Measurements from ENCODE around the gene SPP1.

The SPP1 gene

GRCh38 chr4:88006956-88007303 is 31.4 kb downstream of the SPP1 start:
- Histone ChIP-seq H3K27me3 (ENCODE audit: control insufficient read depth, insufficient read depth, low read length) (no peaks in the 10 kb centered on the region), H3K27ac (ENCODE audit: low read length) (no peak overlapping the region), H3K36me3 (ENCODE audit: control insufficient read depth, insufficient read depth, low read length) (no peaks in the 10 kb centered on the region), H3K4me1 (ENCODE audit: control insufficient read depth, insufficient read depth, low read length) (peaks cover 1% of the 10 kb centered on the region; the same call in 1 of the 2 replicates), H3K4me3 (ENCODE audit: low read length) (peak overlapping the region; percentile 97; the same call in 1 of the 2 replicates), H3K9me3 (ENCODE audit: control insufficient read depth, insufficient read depth, low read length) (no peaks in the 10 kb centered on the region)
- no CpG with 5 or more reads among the region's 10 CpGs for WGBS (ENCODE audit: insufficient coverage, insufficient read length)
- DNase-seq (ENCODE audit: low read depth, low spot score): no peak

GRCh38 chr4:88007304-88008121 is 32.0 kb downstream of the SPP1 start, which contains the start of gene PKD2:
PKD2 (plus strand) TSS chr4:88007635; CDS start chr4:88007734, 99 bp downstream.
- H3K9me3 ChIP-seq (ENCODE audit: control insufficient read depth, insufficient read depth, low read length): no peaks in the 10 kb centered on the region
- no peak within 1 kb of the TSS for H3K27ac ChIP-seq (ENCODE audit: low read length)
- no peaks in the 10 kb centered on the region for H3K27me3 ChIP-seq (ENCODE audit: control insufficient read depth, insufficient read depth, low read length)
- H3K4me1 ChIP-seq (ENCODE audit: control insufficient read depth, insufficient read depth, low read length): peaks cover 1% of the 10 kb centered on the region; the same call in 1 of the 2 replicates
- DNase-seq (ENCODE audit: low read depth, low spot score): no peak
- no peaks in the 10 kb centered on the region for H3K36me3 ChIP-seq (ENCODE audit: control insufficient read depth, insufficient read depth, low read length)
- no CpG with 5 or more reads among the region's 116 CpGs for WGBS (ENCODE audit: insufficient coverage, insufficient read length)
- H3K4me3 ChIP-seq (ENCODE audit: low read length): peak within 1 kb of the TSS; percentile 97

GRCh38 chr4:88008122-88008742 is 32.7 kb downstream of the SPP1 start:
- no peaks in the 10 kb centered on the region for H3K36me3 ChIP-seq (ENCODE audit: control insufficient read depth, insufficient read depth, low read length)
- H3K4me3 ChIP-seq (ENCODE audit: low read length): peak overlapping the region; percentile 97
- WGBS (ENCODE audit: insufficient coverage, insufficient read length): no CpG with 5 or more reads among the region's 51 CpGs
- peaks cover 1% of the 10 kb centered on the region; the same call in 1 of the 2 replicates for H3K4me1 ChIP-seq (ENCODE audit: control insufficient read depth, insufficient read depth, low read length)
- no peaks in the 10 kb centered on the region for H3K27me3 ChIP-seq (ENCODE audit: control insufficient read depth, insufficient read depth, low read length)
- no peak overlapping the region for H3K27ac ChIP-seq (ENCODE audit: low read length)
- DNase-seq (ENCODE audit: low read depth, low spot score): no peak
- no peaks in the 10 kb centered on the region for H3K9me3 ChIP-seq (ENCODE audit: control insufficient read depth, insufficient read depth, low read length)

GRCh38 chr4:88008743-88009171 is 33.2 kb downstream of the SPP1 start:
- Histone ChIP-seq H3K4me3 (ENCODE audit: low read length) (peak overlapping the region; percentile 97; the same call in 1 of the 2 replicates), H3K27me3 (ENCODE audit: control insufficient read depth, insufficient read depth, low read length) (no peaks in the 10 kb centered on the region), H3K4me1 (ENCODE audit: control insufficient read depth, insufficient read depth, low read length) (peaks cover 2% of the 10 kb centered on the region; the same call in 1 of the 2 replicates), H3K36me3 (ENCODE audit: control insufficient read depth, insufficient read depth, low read length) (no peaks in the 10 kb centered on the region), H3K27ac (ENCODE audit: low read length) (no peak overlapping the region), H3K9me3 (ENCODE audit: control insufficient read depth, insufficient read depth, low read length) (no peaks in the 10 kb centered on the region)
- DNase-seq (ENCODE audit: low read depth, low spot score): no peak
- no CpG with 5 or more reads among the region's 5 CpGs for WGBS (ENCODE audit: insufficient coverage, insufficient read length)

GRCh38 chr4:88009871-88010270 is 34.4 kb downstream of the SPP1 start:
- H3K9me3 ChIP-seq (ENCODE audit: control insufficient read depth, insufficient read depth, low read length): no peaks in the 10 kb centered on the region
- H3K4me1 ChIP-seq (ENCODE audit: control insufficient read depth, insufficient read depth, low read length): peaks cover 3% of the 10 kb centered on the region; the same call in 1 of the 2 replicates
- no peak overlapping the region for H3K4me3 ChIP-seq (ENCODE audit: low read length)
- H3K36me3 ChIP-seq (ENCODE audit: control insufficient read depth, insufficient read depth, low read length): no peaks in the 10 kb centered on the region
- no peaks in the 10 kb centered on the region for H3K27me3 ChIP-seq (ENCODE audit: control insufficient read depth, insufficient read depth, low read length)
- no peak for DNase-seq (ENCODE audit: low read depth, low spot score)
- no CpG with 5 or more reads among the region's 5 CpGs for WGBS (ENCODE audit: insufficient coverage, insufficient read length)
- no peak overlapping the region for H3K27ac ChIP-seq (ENCODE audit: low read length)

GRCh38 chr4:88010966-88011365 is 35.5 kb downstream of the SPP1 start:
- no peak overlapping the region for H3K27ac ChIP-seq (ENCODE audit: low read length)
- no peak overlapping the region for H3K4me3 ChIP-seq (ENCODE audit: low read length)
- peaks cover 4% of the 10 kb centered on the region; the same call in 1 of the 2 replicates for H3K4me1 ChIP-seq (ENCODE audit: control insufficient read depth, insufficient read depth, low read length)
- no peaks in the 10 kb centered on the region for H3K9me3 ChIP-seq (ENCODE audit: control insufficient read depth, insufficient read depth, low read length)
- whole genome bisulfite sequencing (ENCODE audit: insufficient coverage, insufficient read length): no CpG with 5 or more reads among the region's 2 CpGs
- H3K36me3 ChIP-seq (ENCODE audit: control insufficient read depth, insufficient read depth, low read length): no peaks in the 10 kb centered on the region
- no peak for DNase-seq (ENCODE audit: low read depth, low spot score)
- H3K27me3 ChIP-seq (ENCODE audit: control insufficient read depth, insufficient read depth, low read length): no peaks in the 10 kb centered on the region

- Histone ChIP-seq H3K36me3 (ENCODE audit: control insufficient read depth, insufficient read depth, low read length) (no peaks in the 10 kb centered on the region), H3K9me3 (ENCODE audit: control insufficient read depth, insufficient read depth, low read length) (no peaks in the 10 kb centered on the region), H3K27me3 (ENCODE audit: control insufficient read depth, insufficient read depth, low read length) (no peaks in the 10 kb centered on the region), H3K4me3 (ENCODE audit: low read length) (no peak overlapping the region), H3K27ac (ENCODE audit: low read length) (no peak overlapping the region), H3K4me1 (ENCODE audit: control insufficient read depth, insufficient read depth, low read length) (peaks cover 3% of the 10 kb centered on the region; the same call in 1 of the 2 replicates)
- no CpG with 5 or more reads among the region's 3 CpGs for WGBS (ENCODE audit: insufficient coverage, insufficient read length)
- no peak for DNase-seq (ENCODE audit: low read depth, low spot score)
Observed at GRCh38 chr4:88012647-88013046, 37.1 kb downstream of the SPP1 start.

GRCh38 chr4:88014386-88014905 is 38.9 kb downstream of the SPP1 start:
- Histone ChIP-seq H3K4me1 (ENCODE audit: control insufficient read depth, insufficient read depth, low read length) (peaks cover 3% of the 10 kb centered on the region; the same call in 1 of the 2 replicates), H3K9me3 (ENCODE audit: control insufficient read depth, insufficient read depth, low read length) (no peaks in the 10 kb centered on the region)
- WGBS (ENCODE audit: insufficient coverage, insufficient read length): no CpG with 5 or more reads among the region's 3 CpGs

GRCh38 chr4:88015659-88016295 is 40.3 kb downstream of the SPP1 start:
- H3K27ac ChIP-seq (ENCODE audit: low read length): no peak overlapping the region
- H3K4me1 ChIP-seq (ENCODE audit: control insufficient read depth, insufficient read depth, low read length): peaks cover 3% of the 10 kb centered on the region; the same call in 1 of the 2 replicates
- H3K4me3 ChIP-seq (ENCODE audit: low read length): no peak overlapping the region
- H3K27me3 ChIP-seq (ENCODE audit: control insufficient read depth, insufficient read depth, low read length): no peaks in the 10 kb centered on the region
- WGBS (ENCODE audit: insufficient coverage, insufficient read length): no CpG with 5 or more reads among the region's 10 CpGs
- no peaks in the 10 kb centered on the region for H3K36me3 ChIP-seq (ENCODE audit: control insufficient read depth, insufficient read depth, low read length)
- no peaks in the 10 kb centered on the region for H3K9me3 ChIP-seq (ENCODE audit: control insufficient read depth, insufficient read depth, low read length)
- DNase-seq (ENCODE audit: low read depth, low spot score): no peak

More at GRCh38 chr4:88014386-88014905, 38.9 kb downstream of the SPP1 start:
- no peaks in the 10 kb centered on the region for H3K27me3 ChIP-seq (ENCODE audit: control insufficient read depth, insufficient read depth, low read length)
- H3K27ac ChIP-seq (ENCODE audit: low read length): no peak overlapping the region
- no peaks in the 10 kb centered on the region for H3K36me3 ChIP-seq (ENCODE audit: control insufficient read depth, insufficient read depth, low read length)
- no peak overlapping the region for H3K4me3 ChIP-seq (ENCODE audit: low read length)
- DNase-seq (ENCODE audit: low read depth, low spot score): no peak
